ENCODE data around the gene DCTD. TPM values are rescaled to one million over a fixed set of nuclear protein-coding genes. Genes with fewer than 3 reads are reported as not detected.

DCTD gene
- polyA plus RNA-seq, 1 experiment = 195 TPM

DNA sequence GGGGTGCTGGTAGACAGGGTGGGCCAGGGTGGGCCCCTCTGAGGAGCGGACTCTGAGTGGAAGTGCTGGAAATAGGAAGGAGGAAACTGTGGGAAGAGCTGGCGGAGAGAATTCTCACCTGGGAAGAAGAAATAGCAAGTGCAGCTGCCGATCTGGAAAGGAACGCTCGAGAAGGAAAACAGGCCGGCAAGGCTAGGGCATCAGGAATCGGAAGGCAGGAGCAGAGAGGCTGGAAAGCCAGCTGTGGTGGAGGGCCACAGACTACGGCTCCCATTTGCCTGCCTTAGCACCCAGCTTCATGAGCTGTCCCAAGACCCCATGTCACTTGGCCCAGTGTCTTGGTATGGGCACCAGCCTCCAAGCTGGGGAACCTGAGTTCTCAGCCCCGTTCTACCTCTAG is 37.3 kb downstream of the DCTD start:
- no peak overlapping the region for H3K27ac ChIP-seq (ENCODE audit: low read depth, low read length)
- TF ChIP-seq, protein P1, sequence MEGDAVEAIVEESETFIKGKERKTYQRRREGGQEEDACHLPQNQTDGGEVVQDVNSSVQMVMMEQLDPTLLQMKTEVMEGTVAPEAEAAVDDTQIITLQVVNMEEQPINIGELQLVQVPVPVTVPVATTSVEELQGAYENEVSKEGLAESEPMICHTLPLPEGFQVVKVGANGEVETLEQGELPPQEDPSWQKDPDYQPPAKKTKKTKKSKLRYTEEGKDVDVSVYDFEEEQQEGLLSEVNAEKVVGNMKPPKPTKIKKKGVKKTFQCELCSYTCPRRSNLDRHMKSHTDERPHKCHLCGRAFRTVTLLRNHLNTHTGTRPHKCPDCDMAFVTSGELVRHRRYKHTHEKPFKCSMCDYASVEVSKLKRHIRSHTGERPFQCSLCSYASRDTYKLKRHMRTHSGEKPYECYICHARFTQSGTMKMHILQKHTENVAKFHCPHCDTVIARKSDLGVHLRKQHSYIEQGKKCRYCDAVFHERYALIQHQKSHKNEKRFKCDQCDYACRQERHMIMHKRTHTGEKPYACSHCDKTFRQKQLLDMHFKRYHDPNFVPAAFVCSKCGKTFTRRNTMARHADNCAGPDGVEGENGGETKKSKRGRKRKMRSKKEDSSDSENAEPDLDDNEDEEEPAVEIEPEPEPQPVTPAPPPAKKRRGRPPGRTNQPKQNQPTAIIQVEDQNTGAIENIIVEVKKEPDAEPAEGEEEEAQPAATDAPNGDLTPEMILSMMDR (IDR thresholded peaks at IDR 0.05; ENCODE audit: low read depth, low read length) = no peak
- peaks cover under 1% of the 10 kb centered on the region for H3K9me3 ChIP-seq (ENCODE audit: control insufficient read depth, insufficient read depth, low read length)
- POLR2A ChIA-PET = no interaction called here
- no peaks in the 10 kb centered on the region for H3K27me3 ChIP-seq (ENCODE audit: control insufficient read depth, insufficient read depth, low read length)
- CTCF ChIA-PET = no interaction called here
- DNase-seq (ENCODE audit: low read depth, low spot score) = no peak
- no peak overlapping the region for H3K4me3 ChIP-seq (ENCODE audit: low read depth, low read length)

DNA sequence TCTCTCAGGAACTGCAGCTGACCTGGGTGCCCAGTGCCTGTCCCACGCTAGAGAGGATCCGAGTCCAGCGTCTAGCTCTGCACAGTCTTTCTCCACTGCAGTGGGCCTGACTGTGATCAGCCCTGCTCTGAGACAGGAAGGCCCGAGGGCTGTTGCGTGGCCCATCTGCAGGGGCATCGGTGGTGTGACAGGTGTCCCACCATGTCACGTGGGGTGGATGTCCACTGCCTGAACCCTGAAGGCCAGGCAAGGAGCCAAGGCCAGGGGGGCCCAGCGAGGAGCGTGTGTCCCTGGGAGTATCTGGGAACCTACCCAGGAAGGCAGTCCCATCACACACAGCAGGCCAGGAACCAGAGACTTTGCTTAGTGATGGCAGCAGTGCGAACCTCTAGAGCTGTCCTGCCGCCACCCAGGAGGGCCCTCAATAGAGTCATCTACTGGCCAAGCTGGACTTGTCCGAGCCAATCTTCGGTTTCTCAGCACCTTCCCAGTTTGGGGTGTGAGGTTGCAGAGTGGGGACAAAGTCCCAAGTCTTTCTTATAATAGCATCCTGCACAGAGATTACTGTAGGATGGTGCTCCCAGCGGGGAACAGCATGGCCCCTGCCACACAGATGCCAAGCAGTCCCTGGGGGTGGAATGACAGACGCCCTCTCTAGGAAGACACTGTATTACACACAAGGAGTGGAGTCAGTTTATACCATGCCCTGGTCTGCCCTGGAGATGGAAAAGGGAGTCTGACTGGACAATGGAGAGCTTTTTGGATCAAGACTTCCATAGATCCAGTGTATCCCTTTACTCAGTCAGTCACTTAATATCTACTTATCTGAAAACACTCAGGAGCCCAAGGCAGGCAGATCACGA is 38.3 kb downstream of the DCTD start:
- DNase-seq (ENCODE audit: low read depth, low spot score) = no peak
- TF ChIP-seq, protein P1 (IDR thresholded peaks at IDR 0.05; ENCODE audit: low read depth, low read length) = no peak
- CTCF ChIA-PET = interaction anchor here (0.5 kb wide), 1 partner anchor 371 kb away, joined by 3 read pairs; no protein-coding TSS in a partner anchor
- POLR2A ChIA-PET = no interaction called here
- Histone ChIP-seq H3K4me3 (ENCODE audit: low read depth, low read length) (no peak overlapping the region), H3K27me3 (ENCODE audit: control insufficient read depth, insufficient read depth, low read length) (no peaks in the 10 kb centered on the region), H3K9me3 (ENCODE audit: control insufficient read depth, insufficient read depth, low read length) (no peaks in the 10 kb centered on the region; the same call in none of the 2 replicates), H3K27ac (ENCODE audit: low read depth, low read length) (no peak overlapping the region)

DNA sequence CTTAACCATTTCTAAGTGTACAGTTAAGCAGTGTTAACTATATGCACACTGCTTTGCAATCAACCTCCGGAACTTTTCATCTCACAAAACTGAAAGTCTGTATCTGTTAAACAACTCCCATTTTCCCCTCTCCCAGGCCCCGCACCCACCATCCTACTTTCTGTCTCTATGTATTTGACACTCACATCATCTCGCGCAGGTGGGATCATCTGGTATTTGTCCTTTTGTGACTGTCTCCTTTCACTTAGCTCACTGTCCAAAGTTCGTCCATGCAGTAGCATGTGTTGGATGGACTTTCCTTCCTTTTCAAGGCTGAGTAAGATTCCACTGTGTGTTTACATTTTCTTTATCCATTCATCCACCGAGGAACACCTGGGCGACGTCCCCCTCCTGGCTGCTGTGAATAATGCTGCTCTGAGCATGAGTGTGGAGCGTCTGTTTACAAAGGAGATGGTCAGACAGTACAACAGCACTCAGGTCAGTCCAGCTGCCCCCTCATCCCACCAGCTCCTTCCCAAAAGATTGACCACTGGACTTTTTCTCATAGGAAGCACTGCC is 39.8 kb downstream of the DCTD start:
- CTCF ChIA-PET = no interaction called here
- no peaks in the 10 kb centered on the region for H3K27me3 ChIP-seq (ENCODE audit: control insufficient read depth, insufficient read depth, low read length)
- no peak overlapping the region for H3K4me3 ChIP-seq (ENCODE audit: low read depth, low read length)
- H3K9me3 ChIP-seq (ENCODE audit: control insufficient read depth, insufficient read depth, low read length) = no peaks in the 10 kb centered on the region; the same call in 1 of the 2 replicates
- POLR2A ChIA-PET = no interaction called here
- TF ChIP-seq, protein P1 (IDR thresholded peaks at IDR 0.05; ENCODE audit: low read depth, low read length) = no peak
- H3K27ac ChIP-seq (ENCODE audit: low read depth, low read length) = no peak overlapping the region
- DNase-seq (ENCODE audit: low read depth, low spot score) = no peak

DNA sequence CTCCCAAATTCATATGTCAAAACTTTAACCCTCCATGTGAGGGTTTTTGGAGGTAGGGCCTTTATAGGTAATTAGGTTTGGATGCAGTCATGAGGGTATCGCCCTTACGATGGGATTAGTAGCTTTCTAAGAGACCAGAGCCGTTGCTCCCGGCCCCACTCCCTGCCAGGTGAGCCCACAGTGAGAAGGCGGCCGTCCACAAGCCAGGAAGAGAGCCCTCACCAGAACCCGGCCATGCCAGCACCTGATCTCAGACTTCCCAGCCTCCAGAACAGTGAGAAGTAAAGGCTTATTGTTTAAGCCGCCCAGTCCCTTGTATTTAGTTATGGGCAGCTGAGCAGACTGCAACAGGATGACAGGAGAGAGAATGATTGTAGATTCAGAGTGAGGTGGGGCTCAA is 40.8 kb downstream of the DCTD start:
- H3K27me3 ChIP-seq (ENCODE audit: control insufficient read depth, insufficient read depth, low read length) = no peaks in the 10 kb centered on the region
- POLR2A ChIA-PET = no interaction called here

More for the DNA sequence above, 40.8 kb downstream of the DCTD start:
- Histone ChIP-seq H3K9me3 (ENCODE audit: control insufficient read depth, insufficient read depth, low read length) (no peaks in the 10 kb centered on the region), H3K27ac (ENCODE audit: low read depth, low read length) (no peak overlapping the region), H3K4me3 (ENCODE audit: low read depth, low read length) (no peak overlapping the region)
- TF ChIP-seq, protein P1 (IDR thresholded peaks at IDR 0.05; ENCODE audit: low read depth, low read length) = no peak
- no peak for DNase-seq (ENCODE audit: low read depth, low spot score)
- CTCF ChIA-PET = no interaction called here

Measured in AG04450 (cell line).